ENCODE data around the gene FMO4.

DNA sequence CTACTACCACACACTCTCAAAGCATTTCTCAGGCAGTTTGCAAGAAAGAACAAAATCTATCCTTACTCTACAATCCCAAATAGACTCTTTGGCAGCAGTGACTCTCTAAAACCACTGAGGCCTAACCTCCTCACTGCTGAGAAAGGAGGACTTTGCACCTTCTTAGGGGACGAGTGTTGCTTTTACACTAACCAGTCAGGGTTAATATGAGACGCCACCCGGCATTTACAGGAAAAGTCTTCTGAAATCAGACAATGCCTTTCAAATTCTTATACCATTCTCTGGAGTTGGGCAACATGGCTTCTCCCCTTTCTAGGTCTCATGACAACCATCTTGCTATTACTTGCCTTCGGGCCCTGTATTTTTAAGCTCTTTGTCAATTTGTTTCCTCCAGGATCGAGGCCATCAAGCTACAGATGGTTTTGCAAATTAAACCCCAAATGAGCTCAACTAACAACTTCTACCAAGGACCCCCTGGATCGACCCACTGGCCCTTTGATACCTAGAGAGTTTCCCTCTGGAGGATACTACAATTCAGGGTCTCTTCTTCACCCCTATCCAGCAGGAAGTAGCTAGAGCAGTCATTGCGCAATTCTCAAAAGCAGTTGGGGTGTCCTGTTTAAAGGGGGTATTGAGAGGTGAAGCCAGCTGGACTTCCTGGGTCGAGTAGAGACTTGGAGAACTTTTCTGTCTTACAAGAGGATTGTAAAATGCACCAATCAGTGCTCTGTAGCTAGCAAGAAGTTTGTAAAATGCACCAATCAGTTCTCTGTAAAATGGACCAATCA lies 2.0 kb upstream of the FMO4 start:
- TF ChIP-seq, protein P1, sequence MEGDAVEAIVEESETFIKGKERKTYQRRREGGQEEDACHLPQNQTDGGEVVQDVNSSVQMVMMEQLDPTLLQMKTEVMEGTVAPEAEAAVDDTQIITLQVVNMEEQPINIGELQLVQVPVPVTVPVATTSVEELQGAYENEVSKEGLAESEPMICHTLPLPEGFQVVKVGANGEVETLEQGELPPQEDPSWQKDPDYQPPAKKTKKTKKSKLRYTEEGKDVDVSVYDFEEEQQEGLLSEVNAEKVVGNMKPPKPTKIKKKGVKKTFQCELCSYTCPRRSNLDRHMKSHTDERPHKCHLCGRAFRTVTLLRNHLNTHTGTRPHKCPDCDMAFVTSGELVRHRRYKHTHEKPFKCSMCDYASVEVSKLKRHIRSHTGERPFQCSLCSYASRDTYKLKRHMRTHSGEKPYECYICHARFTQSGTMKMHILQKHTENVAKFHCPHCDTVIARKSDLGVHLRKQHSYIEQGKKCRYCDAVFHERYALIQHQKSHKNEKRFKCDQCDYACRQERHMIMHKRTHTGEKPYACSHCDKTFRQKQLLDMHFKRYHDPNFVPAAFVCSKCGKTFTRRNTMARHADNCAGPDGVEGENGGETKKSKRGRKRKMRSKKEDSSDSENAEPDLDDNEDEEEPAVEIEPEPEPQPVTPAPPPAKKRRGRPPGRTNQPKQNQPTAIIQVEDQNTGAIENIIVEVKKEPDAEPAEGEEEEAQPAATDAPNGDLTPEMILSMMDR (IDR thresholded peaks at IDR 0.05; ENCODE audit: low read length), result no peak
- TF ChIP-seq EZH2 (optimal IDR thresholded peaks at IDR 0.05; ENCODE audit: low read depth, low read length) (no peak), EZH2phosphoT487 (IDR thresholded peaks at IDR 0.05; ENCODE audit: low read length) (no peak)
